HCT116 (cell line): ENCODE results near the gene SLC16A12. TPM values are rescaled to one million over a fixed set of nuclear protein-coding genes. Genes with fewer than 3 reads are reported as not detected.

Experiments
- ATAC-seq: fragments of 200-7000 bp; cut with Tn5 transposase; 2 replicates; pipeline ENCODE4 v1.9.1; 2020; ENCODE audit warnings: mild to moderate bottlenecking, moderate library complexity
- BruUV-seq: library from RNA; stranded (reverse); fragments of 400-500 nt; replicated peaks from 2 replicates; lab custom pipeline; 2021; lab: Mats Ljungman, UMichigan
- CTCF ChIA-PET: fragments of 300-600 bp; sonication (Branson Sonifier 250); formaldehyde crosslinking; loops from one replicate; lab custom pipeline; 2021; ENCODE audit warnings: antibody characterized with exemption; lab: Charles Lee
- POLR2A ChIA-PET: fragments of 300-600, 350-600 bp; sonication (Branson Sonifier 250); formaldehyde crosslinking; loops from one replicate; lab custom pipeline; 2021; ENCODE audit warnings: antibody characterized with exemption; lab: Charles Lee
- RAD21 ChIA-PET, 2 experiments: fragments of 300-600 bp; sonication (Branson Sonifier 250); formaldehyde crosslinking; loops; one replicate each; lab custom pipeline; 2023; ENCODE audit warnings: low total read pairs in 2 of 2; ENCODE audit not compliant: uncharacterized antibody in 2 of 2, unreplicated experiment in 2 of 2, low non-redundant PET in 1 of 2; lab: Charles Lee
- DNase-seq: peaks from one replicate; pipeline ENCODE4 v3.0.0-alpha.2; 2010; ENCODE audit warnings: low read depth, low spot score
- H2AFZ ChIP-seq: fragments of 200-600 bp; shearing (Covaris generic), sonication (generic); 2 replicates; pipeline ENCODE4 v1.6.1; 2017; ENCODE audit warnings: low read depth, mixed run types, mixed read lengths, antibody characterized with exemption, low read length; ENCODE audit not compliant: poor library complexity, severe bottlenecking
- H3K27ac ChIP-seq: 2 replicates; pipeline ENCODE4 v1.5.1; 2012; ENCODE audit warnings: low read depth, low read length
- H3K27me3 ChIP-seq: fragments of 200-600 bp; sonication (generic); 2 replicates; pipeline ENCODE4 v1.6.1; 2016; ENCODE audit warnings: mixed run types, low read length, mixed read lengths; ENCODE audit not compliant: insufficient read depth
- H3K36me3 ChIP-seq, 2 experiments: fragments of 200-500 bp in 1 of 2; fragments of 200-600 bp in 1 of 2; sonication (Bioruptor generic) in 1 of 2; sonication (generic) in 1 of 2; 2 replicates each; pipeline versions ENCODE4 v1.5.1 to v1.6.1; 2014 to 2016; ENCODE audit warnings: low read length in 2 of 2, inconsistent platforms in 1 of 2, mixed read lengths in 1 of 2, mixed run types in 1 of 2; ENCODE audit not compliant: insufficient read depth in 2 of 2, control insufficient read depth in 1 of 2
- H3K4me1 ChIP-seq, 2 experiments: fragments of 200-600 bp in 1 of 2; sonication (generic) in 1 of 2; 2 replicates each; pipeline versions ENCODE4 v1.5.1 to v1.6.1; 2012 to 2017; ENCODE audit warnings: low read length in 2 of 2, inconsistent platforms in 1 of 2, mild to moderate bottlenecking in 1 of 2, mixed read lengths in 1 of 2, mixed run types in 1 of 2, moderate library complexity in 1 of 2; ENCODE audit not compliant: insufficient read depth in 2 of 2, control insufficient read depth in 1 of 2
- H3K4me2 ChIP-seq: fragments of 200-600 bp; sonication (generic); 2 replicates; pipeline ENCODE4 v1.6.1; 2017; ENCODE audit warnings: mixed run types, low read length, mixed read lengths
- H3K4me3 ChIP-seq, 2 experiments: fragments of 200-600 bp in 1 of 2; sonication (generic) in 1 of 2; replicated peaks in 1 of 2; 2 replicates each; pipeline ENCODE4 v1.5.1; 2011 to 2016; ENCODE audit warnings: low read length in 2 of 2, control low read depth in 1 of 2, low read depth in 1 of 2, mild to moderate bottlenecking in 1 of 2, mixed read lengths in 1 of 2, mixed run types in 1 of 2
- H3K79me2 ChIP-seq: fragments of 200-600 bp; sonication (generic); 2 replicates; pipeline ENCODE4 v1.6.1; 2017; ENCODE audit warnings: mild to moderate bottlenecking, mixed run types, low read length, moderate library complexity, mixed read lengths; ENCODE audit not compliant: insufficient read depth
- H3K9ac ChIP-seq: fragments of 200-600 bp; sonication (generic); 2 replicates; pipeline ENCODE4 v1.6.1; 2016; ENCODE audit warnings: low read length, mixed read lengths
- H3K9me2 ChIP-seq: fragments of 200-600 bp; sonication (generic), shearing (Covaris generic); 2 replicates; pipeline ENCODE4 v1.6.1; 2017; ENCODE audit warnings: mixed run types, mild to moderate bottlenecking, moderate library complexity; ENCODE audit not compliant: insufficient read depth
- H3K9me3 ChIP-seq, 2 experiments: fragments of 200-500 bp in 1 of 2; fragments of 200-600 bp in 1 of 2; sonication (Bioruptor generic) in 1 of 2; sonication (generic) in 1 of 2; 2 replicates each; pipeline ENCODE4 v1.6.1; 2014 to 2017; ENCODE audit warnings: low read length in 2 of 2, mixed read lengths in 2 of 2, inconsistent platforms in 1 of 2, low read depth in 1 of 2, mild to moderate bottlenecking in 1 of 2, mixed run types in 1 of 2, moderate library complexity in 1 of 2; ENCODE audit not compliant: control insufficient read depth in 1 of 2, insufficient read depth in 1 of 2
- H4K20me1 ChIP-seq: fragments of 200-600 bp; sonication (generic), shearing (Covaris generic); 2 replicates; pipeline ENCODE4 v1.6.1; 2017; ENCODE audit warnings: mixed run types, mild to moderate bottlenecking, moderate library complexity; ENCODE audit not compliant: insufficient read depth
- CBX3 ChIP-seq: IDR thresholded peaks from 2 replicates; pipeline ENCODE4 v1.6.1; 2012; ENCODE audit warnings: low read depth
- CEBPB ChIP-seq: IDR thresholded peaks from 2 replicates; pipeline ENCODE4 v1.6.1; 2012; ENCODE audit warnings: low read depth
- CTCF ChIP-seq, 3 experiments: fragments of 200-600 bp in 1 of 3; sonication (generic) in 1 of 3; IDR thresholded peaks in 2 of 3; conservative IDR thresholded peaks in 1 of 3; 2 replicates each; pipeline ENCODE4 v1.5.1; 2012 to 2017; ENCODE audit warnings: low read depth in 2 of 3, low read length in 2 of 3, antibody characterized with exemption in 1 of 3, borderline replicate concordance in 1 of 3, control low read depth in 1 of 3, mild to moderate bottlenecking in 1 of 3, mixed read lengths in 1 of 3, mixed run types in 1 of 3, moderate library complexity in 1 of 3; ENCODE audit not compliant: insufficient read depth in 1 of 3
- EGR1 ChIP-seq: IDR thresholded peaks from 2 replicates; pipeline ENCODE4 v1.6.1; 2012; ENCODE audit warnings: low read depth
- ELF1 ChIP-seq: IDR thresholded peaks from 2 replicates; pipeline ENCODE4 v1.6.1; 2012; ENCODE audit warnings: low read depth, borderline replicate concordance
- JUND ChIP-seq: IDR thresholded peaks from 2 replicates; pipeline ENCODE4 v1.6.1; 2012
- POLR2AphosphoS5 ChIP-seq: IDR thresholded peaks from 2 replicates; pipeline ENCODE4 v1.6.1; 2011; ENCODE audit warnings: mild to moderate bottlenecking, low read depth, low read length, moderate library complexity
- RAD21 ChIP-seq: IDR thresholded peaks from 2 replicates; pipeline ENCODE4 v1.6.1; 2012; ENCODE audit warnings: low read depth, mild to moderate bottlenecking
- SRF ChIP-seq: IDR thresholded peaks from 2 replicates; pipeline ENCODE4 v1.6.1; 2012; ENCODE audit warnings: low read depth
- TCF7L2 ChIP-seq: IDR thresholded peaks from 2 replicates; pipeline ENCODE4 v1.7.0; 2011; ENCODE audit warnings: borderline replicate concordance, inconsistent platforms; ENCODE audit not compliant: insufficient read depth, insufficient read length; ENCODE audit errors: extremely low read depth
- ZNF274 ChIP-seq: fragments of 200-500 bp; sonication (Bioruptor generic); IDR thresholded peaks from 2 replicates; pipeline ENCODE4 v1.6.1; 2014; ENCODE audit warnings: mild to moderate bottlenecking, low read depth, low read length, inconsistent platforms
- intact Hi-C: fragments of 100-400 bp; cut with micrococcal nuclease; formaldehyde crosslinking; loops from 2 replicates; pipeline ENCODE4 v1.10.0; 2022
- total RNA-seq: library from RNA; stranded (reverse); gene quantifications from one replicate; pipeline ENCODE4 v1.2.1, GENCODE V29; 2021; ENCODE audit not compliant: unreplicated experiment
- TF ChIP-seq, protein P1 (sequence below): IDR thresholded peaks from 2 replicates; pipeline ENCODE4 v1.6.1; 2011; ENCODE audit warnings: mild to moderate bottlenecking, low read length, moderate library complexity; ENCODE audit not compliant: insufficient replicate concordance; ENCODE audit errors: extremely low read depth
- TF ChIP-seq, protein P2 (sequence below): IDR thresholded peaks from 2 replicates; pipeline ENCODE4 v1.6.1; 2012
- TF ChIP-seq, protein P3 (sequence below): IDR thresholded peaks from 2 replicates; pipeline ENCODE4 v1.6.1; 2012

SLC16A12 gene
- total RNA-seq, 1 experiment from 2014 or later: not detected

GRCh38 chr10:89388806-89389205 lies 146.6 kb downstream of the SLC16A12 start (continued):
- TF ChIP-seq CTCF (IDR thresholded peaks at IDR 0.05 in 2 of 3, conservative IDR thresholded peaks at IDR 0.05 in 1 of 3; ENCODE audit: borderline replicate concordance in 1 of 3, insufficient read depth in 1 of 3, low read depth in 2 of 3, low read length in 2 of 3) (no peak), CEBPB (no peak), ELF1 (no peak), SRF (no peak), RAD21 (no peak)
- TF ChIP-seq, protein P1, sequence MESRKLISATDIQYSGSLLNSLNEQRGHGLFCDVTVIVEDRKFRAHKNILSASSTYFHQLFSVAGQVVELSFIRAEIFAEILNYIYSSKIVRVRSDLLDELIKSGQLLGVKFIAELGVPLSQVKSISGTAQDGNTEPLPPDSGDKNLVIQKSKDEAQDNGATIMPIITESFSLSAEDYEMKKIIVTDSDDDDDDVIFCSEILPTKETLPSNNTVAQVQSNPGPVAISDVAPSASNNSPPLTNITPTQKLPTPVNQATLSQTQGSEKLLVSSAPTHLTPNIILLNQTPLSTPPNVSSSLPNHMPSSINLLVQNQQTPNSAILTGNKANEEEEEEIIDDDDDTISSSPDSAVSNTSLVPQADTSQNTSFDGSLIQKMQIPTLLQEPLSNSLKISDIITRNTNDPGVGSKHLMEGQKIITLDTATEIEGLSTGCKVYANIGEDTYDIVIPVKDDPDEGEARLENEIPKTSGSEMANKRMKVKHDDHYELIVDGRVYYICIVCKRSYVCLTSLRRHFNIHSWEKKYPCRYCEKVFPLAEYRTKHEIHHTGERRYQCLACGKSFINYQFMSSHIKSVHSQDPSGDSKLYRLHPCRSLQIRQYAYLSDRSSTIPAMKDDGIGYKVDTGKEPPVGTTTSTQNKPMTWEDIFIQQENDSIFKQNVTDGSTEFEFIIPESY: no peak
- TF ChIP-seq, all 23 proteins: peak for 0

GRCh38 chr10:89384474-89385340 lies 150.7 kb downstream of the SLC16A12 start:
- Histone ChIP-seq H3K9me3 (no peaks in the 10 kb centered on the region), H2AFZ (no peak overlapping the region), H3K4me2 (no peak overlapping the region), H3K27me3 (no peaks in the 10 kb centered on the region), H3K4me1 (no peaks in the 10 kb centered on the region), H4K20me1 (no peaks in the 10 kb centered on the region), H3K36me3 (no peaks in the 10 kb centered on the region), H3K9ac (no peak overlapping the region), H3K9me2 (no peaks in the 10 kb centered on the region), H3K4me3 (no peak overlapping the region), H3K79me2 (no peaks in the 10 kb centered on the region), H3K27ac (no peak overlapping the region)
- intact Hi-C loops: no loop called here
- POLR2A ChIA-PET: no interaction called here
- RAD21 ChIA-PET: no interaction called here
- ATAC-seq (no peak), DNase-seq (no peak)
- BruUV-seq: no TSS peak
- TF ChIP-seq JUND: no peak
- no peak for TF ChIP-seq ZNF274
- TF ChIP-seq, protein P2, sequence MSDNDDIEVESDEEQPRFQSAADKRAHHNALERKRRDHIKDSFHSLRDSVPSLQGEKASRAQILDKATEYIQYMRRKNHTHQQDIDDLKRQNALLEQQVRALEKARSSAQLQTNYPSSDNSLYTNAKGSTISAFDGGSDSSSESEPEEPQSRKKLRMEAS: no peak
- TF ChIP-seq CBX3: no peak
- TF ChIP-seq CTCF (IDR thresholded peaks at IDR 0.05 in 2 of 3, conservative IDR thresholded peaks at IDR 0.05 in 1 of 3; ENCODE audit: borderline replicate concordance in 1 of 3, insufficient read depth in 1 of 3, low read depth in 2 of 3, low read length in 2 of 3): no peak
- TF ChIP-seq, protein P3, sequence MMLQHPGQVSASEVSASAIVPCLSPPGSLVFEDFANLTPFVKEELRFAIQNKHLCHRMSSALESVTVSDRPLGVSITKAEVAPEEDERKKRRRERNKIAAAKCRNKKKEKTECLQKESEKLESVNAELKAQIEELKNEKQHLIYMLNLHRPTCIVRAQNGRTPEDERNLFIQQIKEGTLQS: no peak
- TF ChIP-seq EGR1: no peak
- TF ChIP-seq POLR2AphosphoS5: no peak
- TF ChIP-seq TCF7L2: no peak
- no peak for TF ChIP-seq ELF1
- CTCF ChIA-PET: no interaction called here
